NCI-H1436 (cell line): ENCODE results near the gene HOXC4.
"Not testable (repeated sequence)": the region's sequence is repeated elsewhere in the genome, so short reads cannot be mapped to it uniquely, and the experiment has no call there.

ENCODE experiments used
- DNase-seq: peaks from one replicate; lab custom pipeline; 2025; lab: John Stamatoyannopoulos, UW

Gene HOXC4

DNA sequence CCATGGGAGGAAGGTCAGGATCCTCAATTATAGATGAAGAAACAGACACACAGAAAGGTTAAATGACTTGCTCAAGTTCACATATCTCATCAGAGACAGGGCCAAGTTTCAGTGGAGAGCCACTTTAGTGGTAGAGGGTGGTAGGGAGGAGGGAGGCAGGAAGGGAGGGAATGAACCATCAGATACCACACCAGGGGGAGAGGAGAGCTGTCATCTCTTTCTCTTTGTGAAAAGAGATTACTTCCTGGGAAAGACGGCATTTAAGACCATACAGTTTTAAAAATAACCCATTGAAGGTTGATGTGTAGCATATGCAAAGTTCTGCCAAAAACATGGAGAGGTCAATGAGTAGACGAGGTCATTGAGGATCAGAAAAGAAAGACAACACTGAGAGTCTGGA, 39.3 kb downstream of the HOXC4 start:
- not testable (repeated sequence) for DNase-seq

DNA sequence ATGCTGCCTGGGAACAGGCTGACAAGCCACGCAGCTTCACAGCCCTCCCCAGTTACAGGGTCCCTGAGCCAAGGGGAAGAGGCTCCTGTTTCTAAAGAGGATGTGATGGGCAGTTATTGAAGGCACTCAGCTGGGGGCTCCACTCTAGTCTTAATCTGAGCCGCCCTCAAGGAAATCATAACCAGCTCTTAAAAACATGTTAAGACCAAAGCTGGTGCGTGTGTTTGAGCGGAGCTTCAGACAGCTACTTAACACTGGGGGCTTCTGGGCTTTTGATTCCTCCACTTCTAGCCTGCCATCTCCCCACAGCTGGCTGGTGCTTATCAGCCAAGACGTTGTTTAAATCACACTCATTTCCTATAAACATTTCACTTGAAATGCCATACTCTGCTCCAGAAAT, 42.3 kb downstream of the HOXC4 start:
- DNase-seq = not testable (repeated sequence)

DNA sequence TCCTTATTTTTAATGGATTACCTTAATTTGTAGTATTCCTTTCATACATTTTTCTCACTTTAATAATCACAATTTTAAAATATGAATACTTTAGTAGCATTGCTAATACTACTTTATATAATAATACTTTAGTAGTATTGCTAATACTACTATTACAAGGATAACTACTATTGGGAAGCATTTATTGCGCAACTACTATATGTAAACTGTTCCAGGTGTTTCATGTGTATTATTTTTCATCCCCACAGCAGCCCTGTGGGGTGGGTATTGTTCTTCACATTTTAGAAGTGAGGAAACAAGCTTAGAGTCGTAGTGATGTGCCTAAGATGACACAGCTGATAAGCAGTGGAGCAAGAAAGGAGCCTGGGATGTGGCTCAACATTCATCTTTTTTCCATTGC, 45.0 kb downstream of the HOXC4 start:
- not testable (repeated sequence) for DNase-seq

DNA sequence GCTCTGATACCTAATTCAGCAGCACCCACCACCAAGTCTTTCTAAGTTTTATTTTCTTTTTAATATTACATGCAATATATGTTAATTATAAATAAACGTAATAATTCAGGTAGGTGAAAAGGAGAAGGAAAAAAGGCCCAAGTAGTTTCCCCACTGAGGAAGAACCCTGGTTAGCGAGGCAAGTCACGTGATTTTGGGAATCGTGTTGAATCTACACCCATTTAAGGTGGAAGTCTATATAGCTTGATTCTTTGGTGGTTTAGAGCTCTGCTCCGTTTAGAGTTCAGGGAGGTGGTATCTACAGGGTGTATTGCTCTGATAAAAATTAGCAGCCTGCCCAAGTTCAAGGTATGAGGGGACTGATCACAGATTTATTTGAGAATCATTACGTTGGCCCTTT, 47.0 kb downstream of the HOXC4 start:
- DNase-seq = not testable (repeated sequence)

DNA sequence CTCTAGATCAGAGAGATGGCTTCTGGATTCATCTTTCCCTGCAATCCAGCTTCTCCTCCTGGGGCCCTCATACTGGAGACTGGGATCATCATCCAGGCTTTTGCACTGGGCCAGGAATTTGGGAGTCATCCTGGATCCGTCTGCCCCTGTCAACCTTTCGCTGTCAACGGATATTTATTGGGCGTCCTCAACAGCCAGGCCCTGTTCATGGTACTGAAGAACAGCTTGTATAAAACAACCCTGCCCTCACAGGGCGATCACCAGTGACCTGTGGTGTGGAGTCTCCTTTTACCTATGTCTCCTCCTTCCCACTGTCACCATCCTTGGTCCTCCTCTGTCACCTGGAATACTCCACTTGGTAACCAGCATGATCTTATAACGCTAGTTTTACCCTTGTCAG, 48.6 kb downstream of the HOXC4 start:
- DNase-seq = not testable (repeated sequence)

DNA sequence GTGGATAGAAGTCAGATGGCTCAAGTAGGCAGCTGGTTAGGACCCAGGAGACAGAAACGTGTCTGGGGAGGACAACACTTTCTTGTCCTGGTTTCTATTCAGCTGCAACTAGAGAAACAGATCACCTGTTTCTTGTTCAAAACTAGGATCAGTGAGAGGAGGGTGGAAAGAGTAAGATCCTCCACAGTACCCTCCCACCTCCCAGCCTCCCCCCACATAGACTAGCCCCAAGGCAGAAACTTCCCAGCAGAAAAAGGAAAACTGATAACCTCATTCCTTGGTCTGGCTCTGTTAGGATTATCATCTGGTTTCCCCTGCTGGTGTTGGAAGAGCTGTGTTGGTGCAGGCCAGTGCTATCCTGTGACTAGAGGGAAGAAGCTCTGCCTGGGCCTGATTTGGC, 50.2 kb downstream of the HOXC4 start:
- DNase-seq = not testable (repeated sequence)
